Pancreas (tissue), 10 donors: ENCODE data around the gene HSPA6. TPM values are rescaled to one million over a fixed set of nuclear protein-coding genes. Genes with fewer than 3 reads are reported as not detected.

Source experiments
- ATAC-seq, 4 donors: fragments of 200-7000 bp; cut with Tn5 transposase; one replicate each; pipeline versions ENCODE4 v1.8.0 to v1.9.1; 2020; ENCODE audit warnings: mild to moderate bottlenecking in 4 of 4, moderate library complexity in 4 of 4
- DNase-seq, 6 donors: peaks; one replicate each; pipeline ENCODE4 v3.0.0-alpha.2; 2020
- FAIRE-seq: peaks from 2 replicates; lab custom pipeline; 2012; peaks lifted over from hg19 to GRCh38; lab: Jason Lieb, UNC
- H3K27ac ChIP-seq, 4 donors: fragments of 200-600 bp; sonication (generic); 1 replicate in 3 of 4; 2 replicates in 1 of 4; pipeline versions ENCODE4 v1.5.0 to v1.8.0; 2020
- H3K27me3 ChIP-seq, 4 donors: fragments of 200-600 bp; one replicate each; pipeline ENCODE4 v1.8.0; 2021
- H3K36me3 ChIP-seq, 3 donors: fragments of 200-600 bp; sonication (generic) in 1 of 3; one replicate each; pipeline versions ENCODE4 v1.5.0 to v1.8.0; 2020 to 2021
- H3K4me1 ChIP-seq, 3 donors: fragments of 200-600 bp; one replicate each; pipeline ENCODE4 v1.8.0; 2021
- H3K4me3 ChIP-seq, 4 donors: fragments of 200-600 bp; sonication (generic) in 2 of 4; one replicate each; pipeline versions ENCODE4 v1.5.0 to v1.8.0; 2020 to 2021
- H3K9me3 ChIP-seq, 4 donors: fragments of 200-600 bp; one replicate each; pipeline ENCODE4 v1.8.0; 2021
- CTCF ChIP-seq, 4 donors: fragments of 200-600 bp; sonication (generic) in 3 of 4; IDR thresholded peaks; one replicate each; pipeline versions ENCODE4 v1.5.0 to v1.8.0; 2021; ENCODE audit warnings: antibody characterized with exemption in 4 of 4
- WGBS, 2 donors: extraction: QIAGEN DNeasy Blood & Tissue Kit; methylation state at CpG; one replicate each; pipeline ENCODE4 v1.1.7; 2013; 5-methylcytosine and 5-hydroxymethylcytosine counted together
- intact Hi-C, 3 donors: fragments of 100-400 bp; cut with DNase I; formaldehyde crosslinking; loops; one replicate each; pipeline versions ENCODE4 v1.11.1 to v1.14.2; 2022
- polyA plus RNA-seq, 2 donors: library from polyadenylated mRNA; stranded (reverse); fragments of 200-250 nt; gene quantifications; one replicate each; pipeline ENCODE4 v1.2.3, GENCODE V29; 2013
- total RNA-seq, 6 donors: library from RNA; stranded (reverse); fragmentation: NEBNext Ultra II Directional in 4 of 6; extraction: Animal tissue kit (Norgen Biotek cat#: 25700) in 4 of 6; gene quantifications; one replicate each; pipeline versions ENCODE4 v1.2.1 to v1.2.4, GENCODE V29; 2021 to 2023
- donor health status: healthy with polysubstance abuse.
- donor health status: DM: no; HTN: no; CAD: no; lungs with moderate emphysema.
- donor health status: DM: no; HTN: no; CAD: no.
- donor health status: control.
- donor health status: control.
- donor health status: Bipolar disorder and iron deficiency.
- donor health status: DM: yes; HTN: yes; CAD: no.
- donor health status: DM: no; HTN: no; CAD: no.
- donor health status: DM: no; HTN: no; CAD: no.
- donor health status: DM: yes; HTN: yes; CAD: no.

The HSPA6 gene
- total and polyA plus RNA-seq, 8 donors, result 0.19 to 3.4 (median 1.4) TPM

GRCh38 chr1:161482610-161483009 is 41.7 kb upstream of the HSPA6 start:
- H3K4me1 ChIP-seq, result no peaks in the 10 kb centered on the region
- FAIRE-seq (no peak), ATAC-seq (no peak), DNase-seq (no peak)
- no peak for TF ChIP-seq CTCF (IDR thresholded peaks at IDR 0.05)
- H3K4me3 ChIP-seq, result no peak overlapping the region
- H3K36me3 ChIP-seq, result no peaks in the 10 kb centered on the region
- H3K27me3 ChIP-seq, result peaks cover 0 to 3% (median 0%) of the 10 kb centered on the region in 4 donors
- no peaks in the 10 kb centered on the region for H3K9me3 ChIP-seq
- WGBS, 2 donors, result 46 to 68% methylated on average over 6 of the region's 6 CpGs
- no peak overlapping the region for H3K27ac ChIP-seq
- intact Hi-C loops, result loop anchor here in 1 of 3 donors (10.0 kb wide), 1 partner anchor 252 kb away; no protein-coding TSS in a partner anchor

- TF ChIP-seq CTCF (IDR thresholded peaks at IDR 0.05), result no peak
- DNase-seq, result no peak
- Histone ChIP-seq H3K27me3 (peaks cover 0 to 3% (median 0%) of the 10 kb centered on the region in 4 donors), H3K9me3 (no peaks in the 10 kb centered on the region), H3K4me1 (no peaks in the 10 kb centered on the region), H3K27ac (no peak overlapping the region), H3K4me3 (no peak overlapping the region), H3K36me3 (no peaks in the 10 kb centered on the region)
- no peak for FAIRE-seq
- intact Hi-C loops, result loop anchor here in 1 of 3 donors (10.0 kb wide), 1 partner anchor 251 kb away; no protein-coding TSS in a partner anchor
- no peak for ATAC-seq
- WGBS, 2 donors, result 68 to 72% methylated on average over 3 of the region's 3 CpGs
Observed at GRCh38 chr1:161483361-161483760, 41.0 kb upstream of the HSPA6 start.

- 76 to 81% methylated on average over 2 of the region's 2 CpGs for WGBS, 2 donors
Observed at GRCh38 chr1:161484613-161485012, 39.7 kb upstream of the HSPA6 start.

GRCh38 chr1:161486806-161487741 is 37.3 kb upstream of the HSPA6 start:
- no peak overlapping the region for H3K4me3 ChIP-seq
- no peaks in the 10 kb centered on the region for H3K4me1 ChIP-seq
- FAIRE-seq (no peak), DNase-seq (peak in 2 of 6 donors; percentile 22 to 30), ATAC-seq (peak in 3 of 4 donors; percentile 76 to 89 (median 89))
- no peaks in the 10 kb centered on the region for H3K9me3 ChIP-seq
- intact Hi-C loops, result loop anchor here in 1 of 3 donors (10.0 kb wide), 1 partner anchor 248 kb away; no protein-coding TSS in a partner anchor
- H3K36me3 ChIP-seq, result no peaks in the 10 kb centered on the region
- TF ChIP-seq CTCF (IDR thresholded peaks at IDR 0.05), result peak; percentile 51 to 79 (median 69)
- no peak overlapping the region for H3K27ac ChIP-seq
- WGBS, 2 donors, result 34 to 55% methylated on average over 8 of the region's 8 CpGs
- peaks cover 0 to 7% (median 0%) of the 10 kb centered on the region in 4 donors for H3K27me3 ChIP-seq

More at GRCh38 chr1:161484613-161485012, 39.7 kb upstream of the HSPA6 start:
- intact Hi-C loops, result loop anchor here in 1 of 3 donors (10.0 kb wide), 1 partner anchor 250 kb away; no protein-coding TSS in a partner anchor
- ATAC-seq, result no peak
- FAIRE-seq, result no peak
- TF ChIP-seq CTCF (IDR thresholded peaks at IDR 0.05), result no peak
- H3K27ac ChIP-seq, result no peak overlapping the region
- no peaks in the 10 kb centered on the region for H3K4me1 ChIP-seq
- H3K36me3 ChIP-seq, result no peaks in the 10 kb centered on the region
- H3K4me3 ChIP-seq, result no peak overlapping the region
- peaks cover 0 to 5% (median 1%) of the 10 kb centered on the region in 4 donors for H3K27me3 ChIP-seq
- no peaks in the 10 kb centered on the region for H3K9me3 ChIP-seq
- no peak for DNase-seq
